Activated naive CD8-positive, alpha-beta T cell (primary cell): ENCODE data around the gene CCR8.
"Not testable (repeated sequence)": the region's sequence is repeated elsewhere in the genome, so short reads cannot be mapped to it uniquely, and the experiment has no call there.

Experiments used
- H3K27ac Mint-ChIP-seq: one replicate; pipeline ENCODE4 v1.8.0; 2021; ENCODE audit warnings: mixed read lengths
- H3K27me3 Mint-ChIP-seq: one replicate; pipeline ENCODE4 v1.8.0; 2021; ENCODE audit warnings: mixed read lengths
- H3K36me3 Mint-ChIP-seq: one replicate; pipeline ENCODE4 v1.8.0; 2021; ENCODE audit warnings: mixed read lengths
- H3K4me1 Mint-ChIP-seq: one replicate; pipeline ENCODE4 v1.8.0; 2021; ENCODE audit warnings: low read depth, mixed read lengths
- H3K4me3 Mint-ChIP-seq: one replicate; pipeline ENCODE4 v1.8.0; 2021; ENCODE audit warnings: mild to moderate bottlenecking, mixed read lengths
- H3K9me3 Mint-ChIP-seq: one replicate; pipeline ENCODE4 v1.8.0; 2021; ENCODE audit warnings: low read depth, mixed read lengths

Gene CCR8

DNA sequence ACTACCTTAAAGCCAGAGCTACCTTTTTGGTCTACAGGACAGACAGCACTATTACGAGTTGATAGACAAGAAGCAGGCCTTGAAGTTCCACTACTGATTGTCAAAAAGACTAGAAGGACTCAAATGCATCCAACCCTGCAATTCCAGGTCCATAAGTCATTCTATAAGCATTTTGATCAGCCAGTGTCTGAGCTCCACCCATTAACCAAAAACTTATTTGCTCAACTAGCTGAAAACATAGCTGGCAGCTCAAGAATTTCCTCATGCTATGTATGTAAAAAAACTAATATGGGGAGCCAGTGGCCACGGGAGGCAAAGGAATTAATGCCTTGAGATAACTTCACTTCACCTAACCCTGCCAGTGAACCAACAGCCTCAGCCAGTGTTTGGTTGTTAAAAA, 21.6 kb downstream of the CCR8 start:
- H3K36me3 Mint-ChIP-seq, H3K4me3 Mint-ChIP-seq: not testable (repeated sequence)

DNA sequence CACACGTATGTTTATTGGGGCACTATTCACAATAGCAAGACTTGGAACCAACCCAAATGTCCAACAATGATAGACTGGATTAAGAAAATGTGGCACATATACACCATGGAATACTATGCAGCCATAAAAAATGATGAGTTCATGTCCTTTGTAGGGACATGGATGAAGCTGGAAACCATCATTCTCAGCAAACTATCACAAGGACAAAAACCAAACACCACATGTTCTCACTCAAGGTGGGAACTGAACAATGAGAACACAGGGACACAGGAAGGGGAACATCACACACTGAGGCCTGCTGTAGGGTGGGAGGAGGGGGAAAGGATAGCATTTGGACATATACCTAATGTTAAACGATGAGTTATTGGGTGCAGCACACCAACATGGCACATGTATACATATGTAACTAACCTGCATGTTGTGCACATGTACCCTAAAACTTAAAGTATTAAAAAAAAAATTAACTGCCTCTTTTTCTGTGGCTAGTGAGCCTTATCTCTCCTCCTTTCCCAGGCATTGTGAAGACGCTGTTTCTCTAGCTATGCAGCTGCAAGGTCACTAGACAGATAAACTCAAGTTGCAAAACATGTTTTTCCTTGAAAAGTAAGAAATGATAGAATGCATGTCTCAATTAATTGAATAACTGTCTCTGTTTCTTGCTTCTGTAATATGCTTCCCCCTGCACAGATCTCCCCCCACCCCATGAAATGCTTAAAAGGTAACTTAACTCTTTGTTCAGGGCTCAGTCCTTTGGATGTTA, 23.8 kb downstream of the CCR8 start:
- H3K9me3 Mint-ChIP-seq, H3K36me3 Mint-ChIP-seq, H3K27ac Mint-ChIP-seq, H3K4me3 Mint-ChIP-seq, H3K27me3 Mint-ChIP-seq: not testable (repeated sequence)
- H3K4me1 Mint-ChIP-seq: peaks cover 35% of the 10 kb centered on the region

More for the DNA sequence above, 21.6 kb downstream of the CCR8 start:
- H3K27me3 Mint-ChIP-seq, H3K9me3 Mint-ChIP-seq: not testable (repeated sequence)
- Mint-ChIP-seq H3K4me1 (peaks cover 45% of the 10 kb centered on the region), H3K27ac (peak overlapping the region; percentile 18)

DNA sequence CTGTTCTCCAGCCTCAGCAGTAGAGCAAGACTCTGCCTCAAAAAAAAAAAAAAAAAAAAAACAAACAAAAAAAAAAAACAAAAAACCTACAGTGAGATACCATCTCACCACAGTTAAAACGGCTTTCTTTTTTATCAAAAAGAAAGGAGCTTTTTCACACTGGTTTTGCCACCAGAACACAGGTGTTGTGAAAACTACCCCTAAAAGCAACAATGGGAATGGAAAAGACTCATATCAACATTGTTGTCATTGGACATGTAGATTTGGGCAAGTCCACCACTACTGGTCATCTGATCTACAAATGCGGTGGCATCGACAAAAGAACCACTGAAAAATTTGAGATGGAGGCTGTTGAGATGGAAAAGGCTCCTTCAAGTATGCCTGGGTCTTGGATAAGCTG, 28.8 kb downstream of the CCR8 start:
- Mint-ChIP-seq H3K4me3 (no peak overlapping the region), H3K4me1 (peaks cover 53% of the 10 kb centered on the region)

DNA sequence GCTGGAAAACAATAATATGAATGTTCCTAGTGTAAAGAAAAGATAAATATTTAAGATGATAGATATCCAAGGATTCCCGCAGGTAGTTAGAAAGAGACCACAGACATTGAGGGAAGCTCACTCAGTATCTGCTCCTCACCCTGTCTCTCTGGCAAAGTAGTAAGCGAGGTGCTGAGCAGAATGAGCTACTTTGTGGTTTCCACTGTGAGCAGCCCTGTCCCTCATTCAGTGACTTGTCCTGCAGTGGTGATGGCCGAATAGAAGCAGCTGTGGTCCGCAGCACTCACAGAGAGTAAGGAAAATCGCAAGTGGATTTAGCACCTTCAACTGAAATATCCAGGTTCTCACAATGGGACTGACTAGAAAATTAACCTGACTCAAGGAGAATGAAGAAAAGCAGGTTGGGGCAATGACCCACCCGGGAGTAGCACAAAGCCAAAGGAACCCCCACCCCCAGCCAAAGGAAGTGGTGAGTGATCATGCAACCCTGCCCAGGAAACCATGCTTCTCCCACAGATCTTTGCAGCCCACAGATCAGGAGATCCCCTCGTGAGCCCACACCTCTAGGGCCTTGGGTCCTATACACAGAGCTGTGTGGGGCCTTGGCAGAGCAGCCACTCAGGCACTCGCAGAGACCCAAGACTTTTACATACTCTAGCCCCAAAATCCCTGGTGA, 31.9 kb downstream of the CCR8 start:
- H3K27ac Mint-ChIP-seq: peak overlapping the region; percentile 47
- H3K36me3 Mint-ChIP-seq: peaks cover 5% of the 10 kb centered on the region
- H3K4me3 Mint-ChIP-seq: peak overlapping the region; percentile 59
- H3K27me3 Mint-ChIP-seq: no peaks in the 10 kb centered on the region
- H3K4me1 Mint-ChIP-seq: peaks cover 52% of the 10 kb centered on the region
- H3K9me3 Mint-ChIP-seq: no peaks in the 10 kb centered on the region

More for the DNA sequence above, 28.8 kb downstream of the CCR8 start:
- Mint-ChIP-seq H3K9me3 (no peaks in the 10 kb centered on the region), H3K27me3 (no peaks in the 10 kb centered on the region), H3K36me3 (peaks cover 3% of the 10 kb centered on the region), H3K27ac (no peak overlapping the region)

DNA sequence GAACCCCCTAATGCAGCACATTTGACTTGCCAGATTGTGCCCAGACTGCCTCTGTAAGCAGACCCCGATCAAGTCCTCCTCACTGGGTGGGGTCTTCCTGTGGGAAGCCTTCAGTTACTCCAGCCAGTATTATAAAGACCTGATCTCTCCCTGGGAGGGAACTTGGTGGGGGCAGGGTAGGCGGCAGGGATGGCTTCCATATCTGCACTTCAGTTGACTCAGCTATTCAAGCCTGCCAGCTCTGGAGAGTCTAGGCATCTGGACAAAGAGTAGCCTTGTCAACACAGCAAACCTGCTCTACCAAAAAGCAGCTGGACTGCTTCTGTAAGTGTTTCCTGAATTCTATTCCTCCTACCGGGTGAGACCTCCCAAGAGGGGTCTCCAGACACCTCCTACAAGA, 32.7 kb downstream of the CCR8 start:
- Mint-ChIP-seq H3K27ac (peak overlapping the region; percentile 67), H3K4me1 (peaks cover 52% of the 10 kb centered on the region), H3K36me3 (peaks cover 5% of the 10 kb centered on the region), H3K4me3 (peak overlapping the region; percentile 43), H3K27me3 (no peaks in the 10 kb centered on the region), H3K9me3 (no peaks in the 10 kb centered on the region)

DNA sequence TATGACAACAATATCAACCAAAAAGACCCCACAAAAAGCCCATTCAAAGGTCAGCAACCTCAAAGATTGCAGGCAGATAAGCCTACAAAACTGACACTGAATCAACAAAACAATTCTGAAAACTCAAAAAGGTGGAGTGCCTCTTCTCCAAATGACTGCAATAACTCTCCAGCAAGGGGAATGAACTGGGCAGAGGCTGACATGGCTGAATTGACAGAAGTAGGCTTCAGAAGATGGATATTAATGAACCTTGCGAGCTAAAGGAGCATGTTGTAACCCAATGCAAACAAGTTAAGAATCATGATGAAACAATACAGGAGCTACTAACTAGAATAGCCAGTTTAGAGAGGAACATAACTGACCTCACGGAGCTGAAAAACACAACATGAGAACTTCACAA, 33.3 kb downstream of the CCR8 start:
- peak overlapping the region; percentile 43 for H3K4me3 Mint-ChIP-seq

DNA sequence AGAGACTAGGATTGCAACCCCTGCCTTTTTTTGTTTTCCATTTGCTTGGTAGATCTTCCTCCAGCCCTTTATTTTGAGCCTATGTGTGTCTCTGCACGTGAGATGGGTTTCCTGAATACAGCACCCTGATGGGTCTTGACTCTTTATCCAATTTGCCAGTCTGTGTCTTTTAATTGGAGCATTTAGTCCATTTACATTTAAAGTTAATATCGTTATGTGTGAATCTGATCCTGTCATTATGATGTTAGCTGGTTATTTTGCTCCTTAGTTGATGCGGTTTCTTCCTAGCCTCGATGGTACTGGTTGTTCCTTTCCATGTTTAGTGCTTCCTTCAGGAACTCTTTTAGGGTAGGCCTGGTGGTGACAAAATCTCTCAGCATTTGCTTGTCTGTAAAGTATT, 40.9 kb downstream of the CCR8 start:
- not testable (repeated sequence) for H3K27ac Mint-ChIP-seq, H3K4me3 Mint-ChIP-seq, H3K9me3 Mint-ChIP-seq, H3K4me1 Mint-ChIP-seq, H3K27me3 Mint-ChIP-seq
- H3K36me3 Mint-ChIP-seq: peaks cover 12% of the 10 kb centered on the region

More for the DNA sequence above, 33.3 kb downstream of the CCR8 start:
- no peaks in the 10 kb centered on the region for H3K9me3 Mint-ChIP-seq
- peaks cover 45% of the 10 kb centered on the region for H3K4me1 Mint-ChIP-seq
- H3K27ac Mint-ChIP-seq: peak overlapping the region; percentile 67
- peaks cover 5% of the 10 kb centered on the region for H3K36me3 Mint-ChIP-seq
- no peaks in the 10 kb centered on the region for H3K27me3 Mint-ChIP-seq

DNA sequence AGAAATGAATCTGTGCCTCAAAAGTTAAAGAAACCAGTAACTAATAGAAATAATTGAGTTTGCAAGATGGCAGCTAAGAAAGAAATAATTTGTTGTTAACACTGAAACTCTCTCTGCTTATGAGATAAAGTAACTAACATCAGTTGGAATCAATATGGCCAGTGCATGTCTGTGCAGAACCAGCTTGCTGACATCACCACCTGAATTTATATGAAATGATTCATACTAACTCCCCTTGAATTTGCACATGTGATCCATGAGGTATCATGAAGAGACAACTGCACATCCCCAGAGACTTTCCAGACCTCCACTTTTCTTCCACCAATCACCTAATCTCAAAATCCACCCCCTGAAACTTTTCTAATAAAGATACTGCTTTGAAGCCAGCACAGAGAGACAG, 43.3 kb downstream of the CCR8 start:
- peaks cover 5% of the 10 kb centered on the region for H3K9me3 Mint-ChIP-seq
- H3K4me3 Mint-ChIP-seq: no peak overlapping the region
- no peaks in the 10 kb centered on the region for H3K4me1 Mint-ChIP-seq
- no peaks in the 10 kb centered on the region for H3K27me3 Mint-ChIP-seq
- H3K27ac Mint-ChIP-seq: no peak overlapping the region
- H3K36me3 Mint-ChIP-seq: peaks cover 15% of the 10 kb centered on the region

DNA sequence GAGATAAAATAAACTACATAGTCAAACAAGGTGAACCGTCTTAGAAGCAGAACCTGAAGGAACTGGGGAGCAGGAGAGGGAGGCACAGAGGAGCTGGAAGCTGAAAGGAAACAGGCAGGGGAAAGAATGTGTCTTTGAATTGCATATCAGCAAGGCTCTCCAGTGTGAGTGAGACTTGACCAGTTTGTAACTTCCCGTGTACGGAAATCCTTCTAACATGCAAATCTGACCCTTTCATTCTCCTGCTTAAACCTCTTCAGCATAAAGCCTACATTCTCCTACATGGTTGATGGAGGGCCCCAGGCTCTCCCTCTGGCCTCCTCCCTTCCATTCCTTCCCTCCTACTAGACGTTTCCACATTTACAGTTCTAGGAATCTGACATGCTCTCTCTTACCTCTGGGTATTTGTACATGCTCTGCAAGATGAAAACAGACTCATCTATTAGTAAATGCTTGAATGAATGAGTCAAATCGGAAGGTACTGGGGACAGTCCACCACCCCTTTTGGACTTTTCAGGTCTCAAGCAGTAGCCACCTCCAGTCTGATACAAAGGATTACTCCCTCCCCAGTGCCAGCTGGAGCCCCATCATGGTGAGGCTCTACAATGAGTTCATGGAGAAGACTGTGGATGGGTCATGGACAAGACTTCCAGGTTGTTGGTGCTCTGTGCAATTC, 47.6 kb downstream of the CCR8 start:
- Mint-ChIP-seq H3K27ac (no peak overlapping the region), H3K4me3 (no peak overlapping the region), H3K4me1 (peaks cover 4% of the 10 kb centered on the region), H3K36me3 (peaks cover 10% of the 10 kb centered on the region), H3K9me3 (no peaks in the 10 kb centered on the region), H3K27me3 (no peaks in the 10 kb centered on the region)

DNA sequence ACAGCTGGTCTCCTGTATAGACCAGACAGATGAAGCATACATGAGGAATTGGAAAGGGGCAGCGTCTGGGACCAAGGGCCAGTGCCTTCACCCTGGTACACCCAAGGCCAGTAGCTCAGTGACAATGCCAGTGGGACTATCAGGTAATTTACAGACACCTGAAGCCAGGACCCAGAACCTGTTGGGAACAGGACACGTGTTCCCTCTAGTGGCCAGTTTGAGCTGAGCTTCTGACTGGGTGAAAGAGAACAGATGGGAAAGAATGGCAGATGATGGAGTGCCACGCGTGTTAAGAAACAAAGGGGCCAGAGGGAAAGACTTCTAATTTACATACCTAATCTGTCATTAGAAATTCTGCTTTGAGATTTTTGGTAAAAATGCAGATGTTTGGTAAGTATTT, 48.6 kb downstream of the CCR8 start:
- Mint-ChIP-seq H3K36me3 (peaks cover 6% of the 10 kb centered on the region), H3K9me3 (no peaks in the 10 kb centered on the region), H3K27me3 (no peaks in the 10 kb centered on the region), H3K4me1 (peaks cover 12% of the 10 kb centered on the region), H3K4me3 (no peak overlapping the region), H3K27ac (no peak overlapping the region)

DNA sequence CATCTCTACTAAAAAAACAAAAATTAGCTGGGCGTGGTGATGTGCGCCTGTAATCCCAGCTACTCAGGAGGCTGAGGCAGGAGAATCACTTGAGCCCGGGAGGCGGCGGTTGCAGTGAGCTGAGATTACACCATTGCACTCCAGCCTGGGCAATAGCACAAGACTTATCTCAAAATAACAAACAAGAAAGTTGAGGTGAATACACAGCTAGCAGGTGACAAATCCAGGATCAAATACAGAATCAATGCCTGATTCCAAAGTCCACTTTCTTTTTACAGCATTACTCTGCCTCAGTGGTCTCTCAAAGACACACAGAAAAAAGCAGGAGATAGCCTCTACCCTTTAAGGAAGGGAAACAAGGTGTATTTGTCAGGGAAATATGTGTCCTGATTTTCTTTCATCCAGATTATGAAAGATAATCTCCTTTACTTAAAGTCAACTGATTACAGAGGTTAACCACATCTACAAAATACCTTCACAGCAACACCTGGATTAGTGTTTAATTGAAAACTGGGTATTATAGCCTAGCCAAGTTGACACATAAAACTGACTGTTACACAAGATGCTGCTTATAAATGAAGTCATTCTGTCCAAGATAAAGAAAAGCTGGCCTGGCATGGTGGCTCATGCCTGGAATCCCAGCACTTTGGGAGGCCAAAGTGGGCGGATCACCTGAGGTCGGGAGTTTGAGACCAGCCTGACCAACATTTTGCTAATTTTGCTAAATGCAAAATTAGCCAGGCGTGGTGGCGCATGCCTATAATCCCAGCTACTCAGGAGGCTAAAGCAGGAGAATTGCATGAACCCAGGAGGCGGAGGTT, 49.7 kb downstream of the CCR8 start:
- Mint-ChIP-seq H3K36me3 (peaks cover 6% of the 10 kb centered on the region), H3K27ac (no peak overlapping the region), H3K27me3 (no peaks in the 10 kb centered on the region), H3K4me1 (peaks cover 15% of the 10 kb centered on the region), H3K4me3 (no peak overlapping the region), H3K9me3 (no peaks in the 10 kb centered on the region)

DNA sequence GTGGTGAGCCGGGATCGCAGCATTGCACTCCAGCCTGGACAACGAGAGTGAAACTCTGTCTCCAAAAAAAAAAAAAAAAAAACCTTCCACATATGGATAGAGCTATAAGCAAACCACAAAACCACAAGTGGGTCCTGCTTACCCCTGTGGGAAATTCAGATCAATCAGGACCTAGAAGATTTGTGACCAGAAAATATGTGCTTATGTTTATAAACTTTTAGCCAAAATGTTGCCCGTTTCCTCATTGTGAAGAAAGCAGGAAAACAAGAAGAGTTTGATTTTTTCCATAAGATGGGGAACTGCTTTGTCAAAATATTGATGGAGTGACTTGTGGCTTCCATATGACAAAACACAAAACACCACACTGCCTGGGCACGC, 50.3 kb downstream of the CCR8 start:
- Mint-ChIP-seq H3K4me1 (peaks cover 19% of the 10 kb centered on the region), H3K4me3 (no peak overlapping the region)

DNA sequence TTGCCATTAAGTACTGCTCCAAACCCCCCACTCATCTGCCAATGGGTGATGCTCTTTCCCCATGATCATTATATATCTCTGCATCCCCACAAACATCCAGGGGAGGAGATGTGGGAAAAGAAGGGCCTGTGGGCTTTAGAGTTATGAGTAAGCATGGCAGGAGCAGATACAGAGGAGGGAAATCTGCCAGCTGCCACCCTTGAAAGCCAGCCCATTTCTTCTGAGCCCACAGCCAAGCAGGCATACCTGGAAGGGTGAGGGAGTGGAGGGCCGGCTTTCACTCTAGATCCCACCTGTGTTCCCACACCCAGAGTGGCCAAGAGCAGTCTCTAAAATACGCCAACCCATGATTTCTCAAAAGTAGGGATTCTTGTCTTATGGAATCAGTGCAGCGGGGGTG, 51.9 kb downstream of the CCR8 start:
- Mint-ChIP-seq H3K4me1 (peaks cover 34% of the 10 kb centered on the region), H3K9me3 (no peaks in the 10 kb centered on the region), H3K4me3 (peak overlapping the region; percentile 56), H3K27ac (peak overlapping the region; percentile 66), H3K27me3 (no peaks in the 10 kb centered on the region), H3K36me3 (no peaks in the 10 kb centered on the region)

More for the DNA sequence above, 50.3 kb downstream of the CCR8 start:
- Mint-ChIP-seq H3K9me3 (no peaks in the 10 kb centered on the region), H3K27me3 (no peaks in the 10 kb centered on the region), H3K27ac (no peak overlapping the region), H3K36me3 (peaks cover 6% of the 10 kb centered on the region)
